Panc1 (cell line): ENCODE data around the gene SLX9. TPM values are rescaled to one million over a fixed set of nuclear protein-coding genes. Genes with fewer than 3 reads are reported as not detected.

Experiments used
- ATAC-seq: fragments of 200-7000 bp; cut with Tn5 transposase; 2 replicates; pipeline ENCODE4 v1.9.1; 2020; ENCODE audit warnings: mild to moderate bottlenecking, moderate library complexity
- BruUV-seq: library from RNA; stranded (reverse); fragments of 400-500 nt; replicated peaks from 2 replicates; lab custom pipeline; 2021; lab: Mats Ljungman, UMichigan
- CTCF ChIA-PET: fragments of 300-600 bp; sonication (Branson Sonifier 250); formaldehyde crosslinking; loops from one replicate; lab custom pipeline; 2022; ENCODE audit warnings: antibody characterized with exemption; lab: Charles Lee
- POLR2A ChIA-PET: fragments of 300-600 bp; sonication (Branson Sonifier 250); formaldehyde crosslinking; loops from one replicate; lab custom pipeline; 2022; ENCODE audit warnings: antibody characterized with exemption; lab: Charles Lee
- DNase-seq: peaks from one replicate; pipeline ENCODE4 v3.0.0-alpha.2; 2010; ENCODE audit warnings: low read depth, low spot score
- H3K27ac ChIP-seq: 2 replicates; pipeline ENCODE4 v1.5.1; 2011; ENCODE audit warnings: mild to moderate bottlenecking, low read length, inconsistent platforms
- H3K27me3 ChIP-seq: fragments of 200-500 bp; sonication (Bioruptor generic); 2 replicates; pipeline ENCODE4 v1.6.0; 2014; ENCODE audit warnings: low read length, inconsistent platforms; ENCODE audit not compliant: control insufficient read depth, insufficient read depth
- H3K36me3 ChIP-seq: fragments of 200-500 bp; sonication (Bioruptor generic); 2 replicates; pipeline ENCODE4 v1.5.1; 2014; ENCODE audit warnings: inconsistent platforms, mild to moderate bottlenecking, low read length, moderate library complexity; ENCODE audit not compliant: control insufficient read depth, insufficient read depth
- H3K4me1 ChIP-seq: 2 replicates; pipeline ENCODE4 v1.5.1; 2011; ENCODE audit warnings: inconsistent platforms, mild to moderate bottlenecking, low read length, moderate library complexity; ENCODE audit not compliant: control insufficient read depth, insufficient read depth
- H3K4me3 ChIP-seq, 2 experiments: 2 replicates each; pipeline ENCODE4 v1.5.1; 2011 to 2012; ENCODE audit warnings: low read depth in 2 of 2, low read length in 2 of 2, mild to moderate bottlenecking in 2 of 2, inconsistent platforms in 1 of 2, moderate library complexity in 1 of 2
- H3K9me3 ChIP-seq: fragments of 200-500 bp; sonication (Bioruptor generic); 2 replicates; pipeline ENCODE4 v1.5.1; 2014; ENCODE audit warnings: low read depth, mild to moderate bottlenecking, inconsistent platforms, low read length, moderate library complexity; ENCODE audit not compliant: control insufficient read depth, insufficient read depth
- POLR2AphosphoS5 ChIP-seq: IDR thresholded peaks from 2 replicates; pipeline ENCODE4 v1.6.1; 2012; ENCODE audit warnings: mild to moderate bottlenecking, low read depth, low read length, moderate library complexity
- SIN3A ChIP-seq: IDR thresholded peaks from 2 replicates; pipeline ENCODE4 v1.6.1; 2012; ENCODE audit warnings: low read depth, mild to moderate bottlenecking, low read length, moderate library complexity, borderline replicate concordance; ENCODE audit not compliant: insufficient read depth
- TCF7L2 ChIP-seq: IDR thresholded peaks from 2 replicates; pipeline ENCODE4 v1.6.1; 2011; ENCODE audit warnings: mild to moderate bottlenecking, low read depth, low read length, inconsistent platforms
- in situ Hi-C: cut with HindIII; loops from 2 replicates; pipeline ENCODE4 v1.10.0; 2016; ENCODE audit warnings: low sequenced_read_pairs, low pct_unique_long_range_greater_than_20kb
- intact Hi-C: fragments of 100-400 bp; cut with micrococcal nuclease; formaldehyde crosslinking; loops from one replicate; pipeline ENCODE4 v1.10.0; 2022; ENCODE audit not compliant: unreplicated experiment
- total RNA-seq: library from RNA; stranded (reverse); gene quantifications from one replicate; pipeline ENCODE4 v1.2.1, GENCODE V29; 2021; ENCODE audit not compliant: unreplicated experiment
- TF ChIP-seq, protein P1 (sequence below), 2 experiments: IDR thresholded peaks; 2 replicates each; pipeline ENCODE4 v1.6.1; 2011 to 2012; ENCODE audit warnings: low read depth in 2 of 2, control low read depth in 1 of 2, low read length in 1 of 2, mild to moderate bottlenecking in 1 of 2, moderate library complexity in 1 of 2; ENCODE audit not compliant: insufficient read depth in 1 of 2
- TF ChIP-seq, protein P2 (sequence below): fragments of 450-650 bp; IDR thresholded peaks from 2 replicates; pipeline ENCODE4 v1.5.1; 2017; ENCODE audit warnings: mild to moderate bottlenecking

Gene SLX9
- total RNA-seq, 1 experiment from 2014 or later = 50.9 TPM

DNA sequence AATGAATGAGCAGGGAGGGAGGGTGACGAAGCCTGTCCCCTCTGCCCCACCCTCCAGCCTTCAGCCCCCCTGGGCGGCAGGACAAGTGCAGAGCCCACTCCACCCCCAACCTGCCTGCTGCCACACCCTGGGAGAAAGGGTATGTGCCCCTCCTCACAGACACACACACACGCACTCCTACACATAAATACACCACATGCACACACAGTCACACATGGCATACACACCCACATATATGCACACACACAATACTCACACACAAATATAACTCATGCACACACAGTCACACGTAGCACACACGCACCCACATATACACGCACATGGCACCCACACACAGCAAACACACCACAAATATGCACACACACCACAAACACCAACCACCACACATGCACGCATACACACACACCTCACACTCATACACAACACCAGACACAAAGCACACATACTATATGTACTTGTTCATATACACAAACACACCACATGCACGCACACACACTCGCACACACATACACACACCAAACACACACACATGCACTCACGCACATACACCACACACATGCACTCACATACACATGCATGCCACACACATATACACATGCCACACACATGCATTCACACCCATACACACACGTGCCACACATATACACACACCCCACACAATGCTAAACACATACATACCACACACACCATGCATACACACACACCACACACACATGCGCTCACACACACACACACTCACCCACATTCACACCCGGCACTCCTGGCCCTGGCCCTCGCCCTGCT, 35.5 kb upstream of the SLX9 start:
- TF ChIP-seq POLR2AphosphoS5 = no peak
- TF ChIP-seq, protein P1, sequence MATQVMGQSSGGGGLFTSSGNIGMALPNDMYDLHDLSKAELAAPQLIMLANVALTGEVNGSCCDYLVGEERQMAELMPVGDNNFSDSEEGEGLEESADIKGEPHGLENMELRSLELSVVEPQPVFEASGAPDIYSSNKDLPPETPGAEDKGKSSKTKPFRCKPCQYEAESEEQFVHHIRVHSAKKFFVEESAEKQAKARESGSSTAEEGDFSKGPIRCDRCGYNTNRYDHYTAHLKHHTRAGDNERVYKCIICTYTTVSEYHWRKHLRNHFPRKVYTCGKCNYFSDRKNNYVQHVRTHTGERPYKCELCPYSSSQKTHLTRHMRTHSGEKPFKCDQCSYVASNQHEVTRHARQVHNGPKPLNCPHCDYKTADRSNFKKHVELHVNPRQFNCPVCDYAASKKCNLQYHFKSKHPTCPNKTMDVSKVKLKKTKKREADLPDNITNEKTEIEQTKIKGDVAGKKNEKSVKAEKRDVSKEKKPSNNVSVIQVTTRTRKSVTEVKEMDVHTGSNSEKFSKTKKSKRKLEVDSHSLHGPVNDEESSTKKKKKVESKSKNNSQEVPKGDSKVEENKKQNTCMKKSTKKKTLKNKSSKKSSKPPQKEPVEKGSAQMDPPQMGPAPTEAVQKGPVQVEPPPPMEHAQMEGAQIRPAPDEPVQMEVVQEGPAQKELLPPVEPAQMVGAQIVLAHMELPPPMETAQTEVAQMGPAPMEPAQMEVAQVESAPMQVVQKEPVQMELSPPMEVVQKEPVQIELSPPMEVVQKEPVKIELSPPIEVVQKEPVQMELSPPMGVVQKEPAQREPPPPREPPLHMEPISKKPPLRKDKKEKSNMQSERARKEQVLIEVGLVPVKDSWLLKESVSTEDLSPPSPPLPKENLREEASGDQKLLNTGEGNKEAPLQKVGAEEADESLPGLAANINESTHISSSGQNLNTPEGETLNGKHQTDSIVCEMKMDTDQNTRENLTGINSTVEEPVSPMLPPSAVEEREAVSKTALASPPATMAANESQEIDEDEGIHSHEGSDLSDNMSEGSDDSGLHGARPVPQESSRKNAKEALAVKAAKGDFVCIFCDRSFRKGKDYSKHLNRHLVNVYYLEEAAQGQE (IDR thresholded peaks at IDR 0.05; ENCODE audit: insufficient read depth in 1 of 2, low read depth in 2 of 2, low read length in 1 of 2) = no peak
- TF ChIP-seq, protein P2, sequence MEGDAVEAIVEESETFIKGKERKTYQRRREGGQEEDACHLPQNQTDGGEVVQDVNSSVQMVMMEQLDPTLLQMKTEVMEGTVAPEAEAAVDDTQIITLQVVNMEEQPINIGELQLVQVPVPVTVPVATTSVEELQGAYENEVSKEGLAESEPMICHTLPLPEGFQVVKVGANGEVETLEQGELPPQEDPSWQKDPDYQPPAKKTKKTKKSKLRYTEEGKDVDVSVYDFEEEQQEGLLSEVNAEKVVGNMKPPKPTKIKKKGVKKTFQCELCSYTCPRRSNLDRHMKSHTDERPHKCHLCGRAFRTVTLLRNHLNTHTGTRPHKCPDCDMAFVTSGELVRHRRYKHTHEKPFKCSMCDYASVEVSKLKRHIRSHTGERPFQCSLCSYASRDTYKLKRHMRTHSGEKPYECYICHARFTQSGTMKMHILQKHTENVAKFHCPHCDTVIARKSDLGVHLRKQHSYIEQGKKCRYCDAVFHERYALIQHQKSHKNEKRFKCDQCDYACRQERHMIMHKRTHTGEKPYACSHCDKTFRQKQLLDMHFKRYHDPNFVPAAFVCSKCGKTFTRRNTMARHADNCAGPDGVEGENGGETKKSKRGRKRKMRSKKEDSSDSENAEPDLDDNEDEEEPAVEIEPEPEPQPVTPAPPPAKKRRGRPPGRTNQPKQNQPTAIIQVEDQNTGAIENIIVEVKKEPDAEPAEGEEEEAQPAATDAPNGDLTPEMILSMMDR = no peak
- TF ChIP-seq SIN3A = no peak
- no peak for TF ChIP-seq TCF7L2
- CTCF ChIA-PET = no interaction called here
- no TSS peak for BruUV-seq
- Histone ChIP-seq H3K27me3 (no peaks in the 10 kb centered on the region), H3K27ac (no peak overlapping the region), H3K36me3 (no peaks in the 10 kb centered on the region), H3K4me1 (no peaks in the 10 kb centered on the region), H3K4me3 (no peak overlapping the region), H3K9me3 (no peaks in the 10 kb centered on the region)
- intact Hi-C loops = no loop called here
- ATAC-seq = no peak
- in situ Hi-C loops = no loop called here
- DNase-seq = no peak
- POLR2A ChIA-PET = no interaction called here

DNA sequence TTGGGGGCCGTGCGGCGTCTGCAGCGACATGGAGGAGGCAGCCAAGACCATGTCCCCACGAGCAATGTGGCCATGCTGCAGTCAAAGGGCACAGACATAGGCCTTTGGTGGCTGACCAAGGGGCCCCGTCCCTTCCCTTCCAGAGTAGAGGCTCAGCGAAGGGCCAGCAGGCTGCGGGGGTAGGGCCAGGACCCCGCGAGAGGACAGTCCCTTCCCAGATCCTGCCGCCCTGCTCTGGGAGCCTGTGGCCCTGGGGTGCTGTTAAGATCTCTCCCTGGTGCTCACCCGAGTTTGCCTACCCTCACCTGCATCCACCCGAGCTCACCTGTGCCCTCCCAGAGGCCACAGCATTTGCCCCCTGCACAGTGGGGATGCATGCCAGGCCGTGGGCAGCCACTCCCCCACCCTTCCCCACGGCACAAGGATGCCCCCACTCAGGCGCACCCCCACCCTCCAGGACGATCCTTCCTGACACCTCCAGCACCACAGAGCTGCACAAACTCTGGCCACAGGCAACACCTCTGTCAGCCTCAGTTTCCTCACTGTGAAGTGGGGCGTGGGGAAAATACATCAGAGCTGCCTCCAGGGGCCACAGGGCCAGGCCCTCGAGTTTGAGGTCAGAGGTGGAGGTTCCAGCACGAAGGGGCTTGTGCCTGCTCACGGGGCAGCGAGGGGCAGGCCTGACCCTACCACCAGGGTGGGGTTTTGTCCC, 34.7 kb upstream of the SLX9 start:
- no peaks in the 10 kb centered on the region; the same call in 1 of the 2 replicates for H3K4me1 ChIP-seq
- intact Hi-C loops (no loop called here), in situ Hi-C loops (no loop called here)
- no peak overlapping the region for H3K4me3 ChIP-seq
- H3K9me3 ChIP-seq = no peaks in the 10 kb centered on the region
- TF ChIP-seq TCF7L2 = no peak
- TF ChIP-seq SIN3A = no peak
- TF ChIP-seq, protein P2 = no peak
- TF ChIP-seq, protein P1 (IDR thresholded peaks at IDR 0.05; ENCODE audit: insufficient read depth in 1 of 2, low read depth in 2 of 2, low read length in 1 of 2) = no peak
- no peak for TF ChIP-seq POLR2AphosphoS5
- DNase-seq = no peak
- no peaks in the 10 kb centered on the region for H3K27me3 ChIP-seq
- H3K27ac ChIP-seq = no peak overlapping the region
- POLR2A ChIA-PET = no interaction called here
- H3K36me3 ChIP-seq = no peaks in the 10 kb centered on the region
- CTCF ChIA-PET = no interaction called here
- no TSS peak for BruUV-seq
- no peak for ATAC-seq
